ENCODE data around the gene DTX3.
"Not testable (repeated sequence)": the region's sequence is repeated elsewhere in the genome, so short reads cannot be mapped to it uniquely, and the experiment has no call there.

DTX3 gene

DNA sequence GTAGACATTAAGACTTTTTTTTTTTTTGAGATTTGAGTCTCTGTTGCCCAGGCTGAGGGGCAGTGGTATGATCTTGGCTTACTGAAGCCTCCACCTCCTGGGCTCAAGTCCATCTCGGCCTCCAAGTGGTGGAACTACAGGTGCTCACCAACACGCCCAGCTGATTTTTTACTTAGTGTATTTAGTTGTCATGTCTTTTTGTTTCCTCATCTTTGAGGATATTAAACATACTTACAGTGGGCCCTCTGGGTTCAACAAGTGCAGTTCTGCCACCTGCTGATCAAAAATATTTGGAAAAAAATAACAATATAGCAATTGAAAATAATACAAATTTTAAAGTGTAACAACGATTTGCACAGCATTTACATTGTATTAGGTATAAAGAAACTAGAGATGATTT, 32.7 kb downstream of the DTX3 start:
- no peak for DNase-seq

GRCh38 chr12:57638096-57638495, 33.5 kb downstream of the DTX3 start:
- no peak for DNase-seq

DNA sequence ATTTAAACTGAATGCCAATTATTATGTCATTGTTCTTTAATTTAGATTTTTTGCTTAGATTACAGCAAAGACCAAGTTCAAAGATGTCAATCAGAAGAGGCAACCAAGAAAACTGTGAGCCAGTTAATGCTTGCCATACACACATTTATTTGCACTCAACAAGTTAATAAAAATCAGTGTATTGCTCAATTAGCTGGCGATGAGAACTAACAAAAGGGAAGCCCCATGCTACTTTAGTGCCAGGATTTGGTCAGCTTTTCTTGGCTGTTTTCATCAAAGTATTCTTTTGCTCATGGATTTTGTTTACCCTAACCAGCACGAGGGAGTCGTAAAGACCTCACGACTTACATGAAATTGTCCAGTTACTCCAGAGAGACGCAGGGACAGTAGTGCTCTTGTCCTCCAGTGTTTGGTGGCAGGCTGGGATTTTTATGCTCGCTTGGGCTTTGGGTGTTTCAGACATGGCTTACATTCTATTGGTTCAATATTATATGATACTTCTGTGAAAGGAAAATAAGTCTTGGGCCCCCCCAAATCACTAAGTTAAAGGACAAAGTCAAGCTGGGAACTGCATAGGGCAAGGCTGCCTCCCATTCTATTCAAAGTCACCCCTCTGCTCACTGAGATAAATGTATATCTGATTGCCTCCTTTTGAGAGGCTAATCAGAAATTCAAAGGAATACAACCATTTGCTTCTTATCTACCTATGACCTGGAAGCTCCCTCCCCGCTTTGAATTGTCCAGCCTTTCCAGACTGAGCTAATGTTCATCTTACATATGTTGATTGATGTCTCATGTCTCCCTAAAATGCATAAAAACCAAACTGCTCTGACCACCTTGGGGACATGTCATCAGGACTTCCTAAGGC, 35.8 kb downstream of the DTX3 start:
- DNase-seq, result no peak

GRCh38 chr12:57641699-57642442, 37.2 kb downstream of the DTX3 start:
- DNase-seq, result no peak

- not testable (repeated sequence) for DNase-seq
Observed at GRCh38 chr12:57645990-57646658, 41.5 kb downstream of the DTX3 start.

- DNase-seq, result not testable (repeated sequence)
Observed at GRCh38 chr12:57646659-57647049, 42.0 kb downstream of the DTX3 start.

GRCh38 chr12:57654042-57654441, 49.4 kb downstream of the DTX3 start:
- no peak for DNase-seq

DNA sequence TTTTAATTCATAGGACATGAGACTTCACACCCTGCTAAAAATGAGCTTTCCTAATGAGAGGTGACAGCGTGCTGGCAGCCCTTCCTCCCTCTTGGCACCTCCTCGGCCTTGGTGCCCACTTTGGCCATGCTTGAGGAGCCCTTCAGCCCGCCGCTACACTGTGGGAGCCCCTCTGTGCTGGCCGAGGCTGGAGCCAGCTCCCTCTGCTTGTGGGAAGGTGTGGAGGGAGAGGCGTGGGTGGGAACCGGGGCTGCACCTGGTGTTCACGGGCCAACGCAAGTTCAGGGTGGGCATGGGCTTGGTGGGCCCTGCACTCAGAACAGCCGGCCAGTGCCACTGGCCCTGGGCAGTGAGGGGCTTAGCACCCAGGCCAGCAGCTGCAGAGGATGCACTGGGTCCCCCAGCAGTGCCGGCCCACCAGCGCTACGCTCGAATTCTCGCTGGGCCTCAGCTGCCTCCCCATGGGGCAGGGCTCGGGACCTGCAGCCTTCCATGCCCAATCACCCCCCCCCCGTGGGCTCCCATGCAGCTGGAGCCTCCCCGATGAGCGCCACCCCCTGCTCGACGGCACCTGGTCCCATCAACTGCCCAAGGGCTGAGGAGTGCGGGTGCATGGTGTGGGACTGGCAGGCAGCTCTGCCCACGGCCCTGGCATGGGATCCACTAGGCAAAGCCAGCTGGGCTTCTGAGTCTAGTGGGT, 51.1 kb downstream of the DTX3 start:
- no peak for DNase-seq

DNA sequence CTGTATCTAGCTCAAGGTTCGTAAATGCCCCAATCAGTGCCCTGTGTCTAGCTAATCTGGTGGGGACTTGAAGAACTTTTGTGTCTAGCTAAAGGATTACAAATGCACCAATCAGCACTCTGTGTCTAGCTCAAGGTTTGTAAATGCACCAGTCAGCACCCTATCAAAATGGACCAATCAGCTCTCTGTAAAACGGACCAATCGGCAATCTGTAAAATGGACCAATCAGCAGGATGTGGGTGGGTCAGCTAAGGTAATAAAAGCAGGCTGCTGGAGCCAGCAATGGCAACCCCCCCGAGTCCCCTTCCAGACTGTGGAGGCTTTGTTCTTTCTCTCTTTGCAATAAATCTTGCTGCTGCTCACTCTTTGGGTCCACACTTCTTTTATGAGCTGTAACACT, 51.8 kb downstream of the DTX3 start:
- DNase-seq, result not testable (repeated sequence)

- no peak for DNase-seq
Observed at GRCh38 chr12:57657744-57658143, 53.1 kb downstream of the DTX3 start.

GRCh38 chr12:57658890-57659289, 54.3 kb downstream of the DTX3 start:
- no peak for DNase-seq

All from NCI-H1417 treated with DMSO at 0.1 percent for 48 hours (cell line).